Stimulated activated CD8-positive, alpha-beta memory T cell treated with anti-CD3 and anti-CD28 coated beads, Interleukin-4, amount 100 ng/mL, for 24 hours (primary cell): ENCODE data around the gene ARHGEF17.

Experiments
- DNase-seq: peaks from one replicate; pipeline ENCODE4 v3.0.0-alpha.2; 2020; ENCODE audit warnings: low read depth

Gene ARHGEF17

GRCh38 chr11:73380897-73381410 lies 72.9 kb downstream of the ARHGEF17 start:
- no peak for DNase-seq

GRCh38 chr11:73381589-73381988 lies 73.5 kb downstream of the ARHGEF17 start:
- no peak for DNase-seq

GRCh38 chr11:73382183-73382582 lies 74.1 kb downstream of the ARHGEF17 start:
- DNase-seq, result no peak

GRCh38 chr11:73382747-73383146 lies 74.7 kb downstream of the ARHGEF17 start:
- no peak for DNase-seq

- DNase-seq, result no peak
These were observed 75.4 kb downstream of the ARHGEF17 start for GRCh38 chr11:73383249-73384124.

- no peak for DNase-seq
These were observed 76.0 kb downstream of the ARHGEF17 start for GRCh38 chr11:73384125-73384441.

- DNase-seq, result no peak
These were observed 76.4 kb downstream of the ARHGEF17 start for GRCh38 chr11:73384531-73384871.

GRCh38 chr11:73384872-73385689 lies 77.0 kb downstream of the ARHGEF17 start:
- no peak for DNase-seq

DNA sequence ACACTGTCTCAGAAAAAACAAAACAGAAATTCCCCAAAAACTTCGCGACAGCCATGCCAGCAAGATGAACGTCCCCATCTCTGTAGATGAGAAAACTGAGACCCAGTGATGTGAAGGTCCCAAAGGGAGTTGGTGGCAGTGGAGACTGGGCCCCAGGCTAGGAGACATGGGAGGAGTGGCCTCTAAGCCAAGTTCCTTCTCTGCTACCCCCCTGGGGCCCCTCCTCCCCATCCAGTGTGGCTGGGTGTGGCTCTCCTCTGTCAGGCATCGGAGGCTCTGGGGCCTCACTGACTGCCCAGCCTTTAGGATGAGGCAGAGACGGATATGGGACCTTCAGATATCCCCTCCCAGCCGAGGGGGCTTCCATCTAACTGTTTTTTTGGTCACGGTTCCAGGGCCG lies 77.9 kb downstream of the ARHGEF17 start:
- DNase-seq, result no peak

- no peak for DNase-seq
These were observed 78.5 kb downstream of the ARHGEF17 start for GRCh38 chr11:73386546-73386945.

GRCh38 chr11:73387594-73388264 lies 79.7 kb downstream of the ARHGEF17 start:
- no peak for DNase-seq

DNA sequence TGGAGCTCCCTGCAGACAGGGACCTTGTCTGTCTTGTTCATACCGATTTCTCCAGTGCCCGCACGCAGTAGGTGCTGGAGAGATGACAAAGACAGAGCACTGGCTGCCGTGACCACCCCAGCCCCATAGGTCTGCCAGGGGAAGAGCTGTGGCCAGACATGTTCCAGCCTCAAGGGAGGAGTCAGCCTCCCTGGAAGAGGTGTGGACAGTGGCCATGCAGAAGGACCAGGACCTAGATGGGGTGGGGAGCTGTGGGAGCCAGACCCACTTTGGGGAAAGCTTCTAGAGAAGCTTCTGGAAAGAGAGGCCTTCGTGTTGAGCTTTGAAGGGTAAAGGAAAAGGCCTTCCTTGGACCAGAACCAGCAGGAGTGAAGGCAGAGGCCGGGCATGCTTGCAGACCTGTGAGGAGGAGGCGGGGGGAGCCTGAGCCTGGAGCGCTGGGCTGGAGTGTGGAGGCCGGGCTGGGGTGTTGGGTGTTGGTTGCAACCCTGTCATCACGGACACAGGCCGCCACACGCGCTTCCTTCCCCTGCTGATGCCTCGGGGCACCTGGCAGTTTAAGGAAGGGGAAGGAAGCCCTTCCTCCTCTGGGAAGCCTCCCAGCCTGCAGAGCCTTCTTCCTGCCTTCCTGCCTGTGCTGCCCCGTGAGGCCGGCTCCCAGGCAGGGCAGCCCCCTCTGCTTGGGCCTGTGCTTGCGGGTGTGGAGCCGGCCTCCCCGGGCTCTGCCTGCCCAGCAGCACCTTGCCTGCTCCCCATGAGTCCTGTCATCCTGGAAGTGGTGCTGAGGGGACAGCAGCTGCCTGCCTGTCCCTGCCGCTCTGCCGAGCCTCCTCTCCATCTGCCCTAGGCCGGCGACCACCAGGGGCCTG lies 80.4 kb downstream of the ARHGEF17 start:
- no peak for DNase-seq

- no peak for DNase-seq
These were observed 81.1 kb downstream of the ARHGEF17 start for GRCh38 chr11:73389134-73389525.

DNA sequence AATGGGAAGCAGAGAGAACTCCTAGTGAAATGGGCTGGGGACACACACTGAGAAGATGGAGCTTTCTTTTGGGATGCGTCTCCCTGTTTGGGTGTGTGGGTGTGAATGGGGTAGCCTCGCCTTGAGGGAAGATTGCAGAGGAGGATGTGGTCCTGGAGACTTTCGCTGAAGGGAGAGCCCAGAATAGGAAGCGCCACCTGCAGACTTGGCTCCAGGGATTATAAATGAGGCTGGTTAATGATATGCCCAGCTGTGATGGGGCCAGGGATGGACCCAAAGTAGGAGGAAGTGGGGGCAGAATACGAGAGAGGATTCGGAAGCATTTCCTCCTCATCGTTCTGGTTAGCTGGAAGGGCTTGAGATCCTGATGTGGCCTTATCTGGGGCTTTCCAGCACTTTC lies 81.8 kb downstream of the ARHGEF17 start:
- DNase-seq, result no peak

- no peak for DNase-seq
These were observed 82.8 kb downstream of the ARHGEF17 start for GRCh38 chr11:73390601-73391565.

- DNase-seq, result no peak
These were observed 83.6 kb downstream of the ARHGEF17 start for GRCh38 chr11:73391665-73392064.

DNA sequence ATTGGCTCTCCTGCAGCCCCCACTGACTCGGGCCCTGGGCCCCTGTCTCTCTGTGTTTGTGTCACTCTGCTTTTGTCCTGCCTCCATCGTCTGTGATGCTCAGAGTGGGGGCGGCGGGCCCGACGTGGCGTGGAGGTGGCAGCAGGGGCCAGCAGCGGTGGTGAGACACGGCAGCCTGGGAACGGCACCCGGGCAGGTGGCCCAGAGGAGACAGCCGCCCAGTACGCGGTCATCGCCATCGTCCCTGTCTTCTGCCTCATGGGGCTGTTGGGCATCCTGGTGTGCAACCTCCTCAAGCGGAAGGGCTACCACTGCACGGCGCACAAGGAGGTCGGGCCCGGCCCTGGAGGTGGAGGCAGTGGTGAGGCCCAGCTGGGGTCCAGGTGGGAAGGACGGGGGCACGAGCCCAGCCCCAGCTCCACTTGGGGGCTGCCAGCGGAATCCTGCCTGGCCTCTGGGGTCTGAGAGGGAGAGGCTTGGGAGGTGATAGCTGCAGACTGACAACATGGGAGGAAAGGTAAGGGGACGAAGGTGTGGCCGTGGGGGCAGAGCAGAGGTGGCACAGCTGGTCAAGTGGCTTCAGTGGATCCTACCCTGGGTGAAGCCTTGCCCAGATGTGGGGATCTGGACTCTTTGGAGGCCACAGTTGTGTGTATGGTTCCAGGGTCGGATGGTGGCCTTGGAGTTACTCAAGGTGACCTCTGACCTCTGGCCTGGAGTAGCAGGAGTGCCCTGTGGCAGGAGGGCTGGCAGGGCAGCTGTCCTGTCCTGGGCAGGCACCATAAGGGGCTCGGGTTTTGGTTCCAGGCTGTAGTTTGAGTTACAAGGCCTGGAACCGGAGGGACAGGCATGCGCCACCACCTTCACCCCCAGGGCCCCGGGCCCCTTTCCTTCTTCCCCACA lies 84.3 kb downstream of the ARHGEF17 start:
- DNase-seq, result no peak

- no peak for DNase-seq
These were observed 84.9 kb downstream of the ARHGEF17 start for GRCh38 chr11:73393011-73393380.
